Thyroid gland (tissue), 4 donors: ENCODE results near the gene TCP11L2.

ENCODE experiments used
- POLR2A ChIP-seq, 2 donors: fragments of 450-650 bp; IDR thresholded peaks; one replicate each; pipeline ENCODE4 v1.6.1; 2017; ENCODE audit warnings: antibody characterized with exemption in 2 of 2, mild to moderate bottlenecking in 2 of 2, moderate library complexity in 1 of 2
- TF ChIP-seq, protein P1 (sequence below), 6 experiments: fragments of 200-600 bp in 3 of 6; fragments of 450-650 bp in 3 of 6; sonication (generic) in 3 of 6; IDR thresholded peaks; one replicate each; pipeline ENCODE4 v1.5.1; 2016 to 2019; ENCODE audit warnings: antibody characterized with exemption in 6 of 6, mild to moderate bottlenecking in 2 of 6, inconsistent platforms in 1 of 6, moderate library complexity in 1 of 6

DNA sequence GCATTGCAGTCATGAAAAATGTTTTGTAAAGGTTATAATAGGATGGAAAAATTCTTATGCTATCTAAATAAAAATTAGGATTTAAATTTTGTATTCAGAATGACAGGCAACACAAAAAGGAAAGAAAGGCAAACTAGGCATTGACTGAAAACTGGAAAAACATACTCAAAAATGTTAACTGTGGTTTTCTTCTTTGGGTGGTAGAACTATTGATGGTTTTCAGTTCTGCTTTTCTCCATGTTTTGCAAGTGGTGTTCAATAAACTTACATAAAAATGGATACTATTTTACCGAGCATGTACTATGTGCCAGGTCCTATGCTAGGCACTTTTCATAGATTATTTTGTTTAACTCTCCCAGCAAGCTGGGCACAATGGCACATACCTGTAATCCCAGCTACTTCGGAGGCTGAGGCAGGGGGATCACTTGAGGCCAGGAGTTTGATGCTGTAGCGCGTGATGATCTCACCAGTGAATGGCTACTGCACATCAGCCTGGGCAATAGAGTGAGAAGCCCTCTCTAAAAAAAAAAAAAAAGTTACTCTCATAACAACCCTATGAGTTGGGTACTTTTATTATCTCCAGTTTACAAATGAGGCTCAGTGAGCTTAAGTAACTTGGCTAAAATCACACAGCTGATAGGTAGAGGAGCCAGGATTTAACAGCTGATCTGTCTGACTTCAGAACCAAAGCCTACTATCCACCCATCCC is 26.3 kb upstream of the TCP11L2 start:
- TF ChIP-seq POLR2A (IDR thresholded peaks at IDR 0.05): no peak
- TF ChIP-seq, protein P1, sequence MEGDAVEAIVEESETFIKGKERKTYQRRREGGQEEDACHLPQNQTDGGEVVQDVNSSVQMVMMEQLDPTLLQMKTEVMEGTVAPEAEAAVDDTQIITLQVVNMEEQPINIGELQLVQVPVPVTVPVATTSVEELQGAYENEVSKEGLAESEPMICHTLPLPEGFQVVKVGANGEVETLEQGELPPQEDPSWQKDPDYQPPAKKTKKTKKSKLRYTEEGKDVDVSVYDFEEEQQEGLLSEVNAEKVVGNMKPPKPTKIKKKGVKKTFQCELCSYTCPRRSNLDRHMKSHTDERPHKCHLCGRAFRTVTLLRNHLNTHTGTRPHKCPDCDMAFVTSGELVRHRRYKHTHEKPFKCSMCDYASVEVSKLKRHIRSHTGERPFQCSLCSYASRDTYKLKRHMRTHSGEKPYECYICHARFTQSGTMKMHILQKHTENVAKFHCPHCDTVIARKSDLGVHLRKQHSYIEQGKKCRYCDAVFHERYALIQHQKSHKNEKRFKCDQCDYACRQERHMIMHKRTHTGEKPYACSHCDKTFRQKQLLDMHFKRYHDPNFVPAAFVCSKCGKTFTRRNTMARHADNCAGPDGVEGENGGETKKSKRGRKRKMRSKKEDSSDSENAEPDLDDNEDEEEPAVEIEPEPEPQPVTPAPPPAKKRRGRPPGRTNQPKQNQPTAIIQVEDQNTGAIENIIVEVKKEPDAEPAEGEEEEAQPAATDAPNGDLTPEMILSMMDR (IDR thresholded peaks at IDR 0.05): no peak
